Osteoblast (primary cell): ENCODE results near the gene TNFSF11. TPM values are rescaled to one million over a fixed set of nuclear protein-coding genes. Genes with fewer than 3 reads are reported as not detected.

Experiments used
- DNase-seq: peaks from one replicate; pipeline ENCODE4 v3.0.0; 2011; ENCODE audit warnings: low spot score, mixed read lengths; ENCODE audit not compliant: insufficient read length; ENCODE audit errors: missing footprints
- H2AFZ ChIP-seq: 2 replicates; pipeline ENCODE4 v1.6.0; 2011; ENCODE audit warnings: mild to moderate bottlenecking, low read length
- H3K27ac ChIP-seq: 2 replicates; pipeline ENCODE4 v1.5.1; 2011; ENCODE audit warnings: mild to moderate bottlenecking, low read depth, low read length, moderate library complexity
- H3K27me3 ChIP-seq: 2 replicates; pipeline ENCODE4 v1.6.0; 2012; ENCODE audit warnings: mild to moderate bottlenecking, control low read depth, inconsistent platforms, low read length, moderate library complexity; ENCODE audit not compliant: insufficient read depth
- H3K36me3 ChIP-seq: 2 replicates; pipeline ENCODE4 v1.5.1; 2011; ENCODE audit warnings: mild to moderate bottlenecking, low read length, control low read depth, moderate library complexity; ENCODE audit not compliant: insufficient read depth
- H3K4me1 ChIP-seq: 2 replicates; pipeline ENCODE4 v1.5.1; 2011; ENCODE audit warnings: mild to moderate bottlenecking, low read length, control low read depth, moderate library complexity; ENCODE audit not compliant: insufficient read depth
- H3K4me2 ChIP-seq: 2 replicates; pipeline ENCODE4 v1.6.0; 2011; ENCODE audit warnings: mild to moderate bottlenecking, low read length; ENCODE audit not compliant: insufficient read depth
- H3K4me3 ChIP-seq: fragments of 200-600 bp; sonication (generic); 3 replicates; pipeline ENCODE4 v1.5.1; 2012; ENCODE audit warnings: mild to moderate bottlenecking, low read length, inconsistent platforms; ENCODE audit not compliant: insufficient read depth
- H3K79me2 ChIP-seq: 2 replicates; pipeline ENCODE4 v1.6.0; 2012; ENCODE audit warnings: mild to moderate bottlenecking, low read length, control low read depth, inconsistent platforms; ENCODE audit not compliant: insufficient read depth
- H3K9me3 ChIP-seq: 2 replicates; pipeline ENCODE4 v1.5.1; 2011; ENCODE audit warnings: low read depth, low read length, control low read depth
- H4K20me1 ChIP-seq: 2 replicates; pipeline ENCODE4 v1.6.0; 2012; ENCODE audit warnings: mild to moderate bottlenecking, low read length, control low read depth; ENCODE audit not compliant: insufficient read depth
- CTCF ChIP-seq: IDR thresholded peaks from 2 replicates; pipeline ENCODE4 v1.5.1; 2011; ENCODE audit warnings: mild to moderate bottlenecking, low read depth, low read length, moderate library complexity; ENCODE audit errors: extremely low read depth
- total RNA-seq: library from RNA; depleted of rRNA; stranded (reverse); fragments of >200 nt; gene quantifications from 2 replicates; pipeline ENCODE4 v1.2.3, GENCODE V29; 2012

TNFSF11 gene
- total RNA-seq, 1 donor = 0.72 TPM

- no peak for DNase-seq
- Histone ChIP-seq H3K27ac (no peak overlapping the region), H3K9me3 (no peaks in the 10 kb centered on the region), H3K36me3 (no peaks in the 10 kb centered on the region), H3K4me3 (no peak overlapping the region), H3K79me2 (no peaks in the 10 kb centered on the region), H2AFZ (no peak overlapping the region), H3K4me2 (no peak overlapping the region), H4K20me1 (no peaks in the 10 kb centered on the region), H3K4me1 (peaks cover 3% of the 10 kb centered on the region), H3K27me3 (no peaks in the 10 kb centered on the region)
- no peak for TF ChIP-seq CTCF
Measured at GRCh38 chr13:42595253-42595571, 21.3 kb downstream of the TNFSF11 start.

- Histone ChIP-seq H3K27ac (no peak overlapping the region), H3K4me3 (no peak overlapping the region), H3K79me2 (no peaks in the 10 kb centered on the region), H4K20me1 (no peaks in the 10 kb centered on the region), H3K4me2 (no peak overlapping the region), H3K27me3 (no peaks in the 10 kb centered on the region), H3K4me1 (peaks cover 10% of the 10 kb centered on the region), H2AFZ (no peak overlapping the region), H3K9me3 (no peaks in the 10 kb centered on the region), H3K36me3 (no peaks in the 10 kb centered on the region)
- no peak for DNase-seq
- no peak for TF ChIP-seq CTCF
Measured at GRCh38 chr13:42597505-42597904, 23.6 kb downstream of the TNFSF11 start.

- no peak for TF ChIP-seq CTCF
- H3K4me1 ChIP-seq = peaks cover 7% of the 10 kb centered on the region
- no peak for DNase-seq
Measured at GRCh38 chr13:42600943-42601342, 27.0 kb downstream of the TNFSF11 start.

GRCh38 chr13:42602906-42603305, 29.0 kb downstream of the TNFSF11 start:
- no peak overlapping the region for H3K27ac ChIP-seq
- H3K4me1 ChIP-seq = peaks cover 7% of the 10 kb centered on the region
- TF ChIP-seq CTCF = no peak
- H3K4me3 ChIP-seq = no peak overlapping the region
- H3K79me2 ChIP-seq = no peaks in the 10 kb centered on the region
- no peaks in the 10 kb centered on the region for H3K36me3 ChIP-seq
- no peak overlapping the region for H3K4me2 ChIP-seq
- H3K27me3 ChIP-seq = no peaks in the 10 kb centered on the region
- DNase-seq = no peak
- H4K20me1 ChIP-seq = no peaks in the 10 kb centered on the region
- H2AFZ ChIP-seq = no peak overlapping the region
- H3K9me3 ChIP-seq = no peaks in the 10 kb centered on the region

More at GRCh38 chr13:42600943-42601342, 27.0 kb downstream of the TNFSF11 start:
- Histone ChIP-seq H3K4me3 (no peak overlapping the region), H2AFZ (no peak overlapping the region), H3K36me3 (no peaks in the 10 kb centered on the region), H3K27ac (no peak overlapping the region), H3K4me2 (no peak overlapping the region), H3K9me3 (no peaks in the 10 kb centered on the region), H3K79me2 (no peaks in the 10 kb centered on the region), H3K27me3 (no peaks in the 10 kb centered on the region), H4K20me1 (no peaks in the 10 kb centered on the region)
